HG03558 (cell line): ENCODE measurements around the gene ANKRD36C.
A peak's percentile ranks its signal among the peaks of the same experiment; 100 is the strongest.
"Not testable (repeated sequence)": the region's sequence is repeated elsewhere in the genome, so short reads cannot be mapped to it uniquely, and the experiment has no call there.

Source experiments
- ATAC-seq: cut with Tn5 transposase; IDR thresholded peaks from one replicate; pipeline ENCODE4 v1.9.1; 2021; ENCODE audit warnings: moderate number of reproducible peaks; ENCODE audit not compliant: unreplicated experiment; ENCODE audit errors: extremely low read depth

ANKRD36C gene

DNA sequence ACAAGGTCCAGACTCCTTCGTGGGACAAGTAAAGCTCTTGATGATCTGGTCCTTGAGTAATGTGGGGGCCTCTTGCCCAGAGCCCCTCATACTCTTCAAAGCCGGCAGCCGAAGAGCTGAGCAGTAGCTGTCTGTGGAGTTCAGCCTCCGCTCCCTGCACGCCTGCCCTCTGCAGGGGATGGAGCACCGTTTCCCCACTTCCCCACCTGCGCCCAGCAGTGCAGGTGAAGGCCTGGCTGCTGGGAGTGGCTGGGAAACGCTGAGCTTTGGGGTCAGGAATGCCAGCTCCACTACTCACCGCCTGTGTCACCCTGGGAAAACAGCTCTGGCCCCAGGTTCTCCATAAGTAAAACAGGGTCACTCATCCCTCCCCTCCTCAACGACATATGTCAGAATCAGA lies 18.2 kb upstream of the ANKRD36C start:
- ATAC-seq: not testable (repeated sequence)

DNA sequence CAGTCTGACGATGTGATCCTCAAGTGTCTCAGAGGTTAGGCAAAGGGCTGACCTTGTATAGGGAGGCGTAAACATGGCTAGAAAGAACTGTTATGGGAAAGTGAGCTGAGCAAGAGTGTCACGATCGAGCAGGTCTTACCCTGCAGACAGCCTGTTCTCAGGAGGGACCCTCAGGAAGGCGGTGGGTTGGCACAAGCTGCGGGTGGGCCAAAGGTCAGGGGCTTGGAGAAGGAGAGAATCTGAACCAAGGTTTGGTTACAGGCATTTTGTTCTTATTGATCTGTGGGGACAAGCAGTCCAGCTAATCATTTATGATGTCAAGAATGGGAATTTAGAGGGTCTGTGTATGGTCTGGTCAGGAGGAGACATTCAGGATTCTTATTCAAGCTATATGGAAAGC lies 16.4 kb upstream of the ANKRD36C start:
- not testable (repeated sequence) for ATAC-seq

DNA sequence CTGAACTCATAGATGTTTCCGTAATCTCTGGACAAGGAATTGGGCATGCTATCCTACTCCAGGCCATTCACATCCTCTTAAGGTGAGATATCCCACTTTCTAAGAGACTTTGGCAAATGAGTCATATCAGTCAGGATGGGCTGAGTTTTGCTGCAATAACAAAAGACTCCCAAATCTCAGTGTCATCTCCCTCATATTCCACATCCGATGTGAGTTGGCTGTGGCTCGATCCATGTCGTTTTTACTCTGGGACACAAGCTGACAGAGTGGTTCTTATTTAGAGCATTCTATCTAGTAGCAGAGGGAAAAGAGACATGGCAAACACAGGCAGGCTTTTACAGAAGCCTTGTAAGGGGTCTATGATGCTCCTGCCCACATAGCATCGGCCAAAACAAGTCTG lies 14.6 kb upstream of the ANKRD36C start:
- not testable (repeated sequence) for ATAC-seq

DNA sequence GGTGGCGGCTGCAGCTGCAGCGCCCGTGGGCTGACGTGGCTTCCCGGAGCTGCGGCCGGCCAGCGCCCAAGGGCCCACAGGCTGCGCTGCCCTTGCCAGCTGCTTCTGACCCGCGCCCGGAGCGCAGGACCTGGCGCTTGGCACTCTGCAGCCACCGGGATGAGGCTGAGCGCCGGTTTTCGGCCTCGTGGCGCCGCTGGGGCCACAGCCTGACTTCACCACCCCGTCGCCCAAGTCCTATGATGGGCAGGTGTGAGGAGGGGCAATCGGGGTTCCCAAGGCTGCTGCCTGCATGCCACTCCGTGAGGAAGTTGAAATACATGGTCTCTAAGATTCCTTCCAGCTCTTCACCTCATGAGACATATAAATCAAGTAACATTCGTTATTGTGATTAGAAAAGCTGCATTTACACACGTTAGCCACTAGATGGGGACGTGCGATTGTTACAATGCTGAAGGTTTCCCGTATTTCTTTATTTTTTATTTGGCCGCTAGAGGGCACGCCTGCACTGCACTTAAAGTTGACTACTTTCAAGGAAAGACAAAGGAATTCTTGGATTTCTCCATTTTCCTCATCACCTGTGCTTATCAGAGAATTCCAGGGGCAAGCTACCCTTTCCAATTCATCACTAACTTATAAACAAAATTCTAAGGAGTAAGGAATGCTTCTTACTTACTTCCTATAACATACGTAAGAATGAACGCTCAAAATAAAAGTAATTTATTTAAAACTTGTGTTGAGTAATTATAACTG lies 1.1 kb upstream of the ANKRD36C start:
- peak; percentile 44 for ATAC-seq

DNA sequence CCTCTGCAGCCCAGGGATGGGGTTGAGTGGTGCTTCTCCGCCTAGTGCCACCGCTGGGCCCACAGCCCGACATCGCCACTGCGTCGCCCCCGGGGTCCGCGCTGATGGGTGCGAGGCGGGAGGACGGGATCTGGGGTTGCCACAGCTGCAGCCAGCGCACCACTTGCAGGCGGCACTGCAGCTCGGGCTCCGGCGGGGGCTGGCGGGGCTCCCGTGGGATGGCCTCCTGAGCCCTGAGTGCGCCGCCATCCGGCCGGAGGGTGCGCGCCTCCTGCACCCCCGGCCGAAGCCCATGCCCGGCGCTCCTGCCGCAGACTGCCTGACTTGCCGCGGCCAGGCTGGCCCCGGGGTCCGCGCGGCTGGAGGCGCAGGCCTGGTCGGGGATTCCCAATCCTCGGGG lies 478 bp upstream of the ANKRD36C start:
- peak; percentile 16 for ATAC-seq

DNA sequence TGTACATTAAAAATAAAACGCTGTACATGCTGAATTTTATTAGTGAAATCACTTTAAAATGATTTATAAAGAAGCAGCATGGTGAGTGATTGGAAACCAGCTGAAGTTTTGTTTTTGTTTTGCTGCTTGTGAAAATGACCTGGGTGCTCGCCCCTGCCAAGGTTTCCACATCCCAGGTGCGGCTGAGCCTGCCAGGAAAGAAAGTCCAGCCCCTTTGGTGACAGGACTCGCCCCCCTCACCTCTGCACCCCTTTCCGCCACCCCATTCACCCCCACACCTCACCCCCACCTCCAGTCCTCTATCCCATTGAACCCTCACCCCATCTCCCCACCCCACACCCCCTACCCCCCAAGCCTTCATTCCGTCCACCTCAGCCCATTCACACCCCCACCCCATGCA lies 740 bp downstream of the ANKRD36C start:
- ATAC-seq: not testable (repeated sequence)

DNA sequence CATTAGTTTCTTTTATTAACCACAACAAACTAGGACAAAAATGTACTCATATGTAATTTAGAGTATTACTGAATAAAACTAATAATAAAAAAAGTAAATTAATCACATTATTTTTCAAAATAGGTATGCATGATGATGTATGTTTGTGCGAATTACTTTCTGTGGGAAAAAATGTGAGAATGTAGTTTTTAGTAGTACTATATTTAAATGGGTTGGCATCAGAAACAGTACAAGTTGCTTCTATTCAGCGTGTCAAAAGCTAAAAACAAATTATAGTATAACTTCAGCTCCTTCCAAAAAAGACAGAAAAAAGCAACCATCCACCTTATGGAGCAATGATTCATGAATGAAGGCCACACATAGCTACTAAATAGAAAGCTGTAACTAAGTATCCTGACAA lies 40.0 kb downstream of the ANKRD36C start:
- ATAC-seq: not testable (repeated sequence)

DNA sequence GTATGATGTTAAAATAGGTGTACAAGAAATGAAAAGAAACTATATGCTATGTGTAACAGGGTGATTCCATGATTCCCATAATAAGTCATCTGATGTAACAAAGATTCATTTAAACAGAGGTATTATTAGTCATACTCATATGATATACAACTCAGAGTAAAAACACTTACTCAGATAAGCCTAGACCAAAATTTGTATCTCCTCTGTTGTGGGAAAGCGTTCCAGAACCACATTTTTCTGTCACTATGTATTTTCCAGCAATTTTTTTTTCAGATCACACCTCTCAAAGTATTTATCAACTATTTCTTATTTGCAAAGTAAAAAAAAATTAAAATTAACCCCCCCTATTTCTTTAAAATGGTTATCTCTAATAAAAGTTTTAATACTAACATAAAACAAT lies 43.6 kb downstream of the ANKRD36C start:
- ATAC-seq: not testable (repeated sequence)

DNA sequence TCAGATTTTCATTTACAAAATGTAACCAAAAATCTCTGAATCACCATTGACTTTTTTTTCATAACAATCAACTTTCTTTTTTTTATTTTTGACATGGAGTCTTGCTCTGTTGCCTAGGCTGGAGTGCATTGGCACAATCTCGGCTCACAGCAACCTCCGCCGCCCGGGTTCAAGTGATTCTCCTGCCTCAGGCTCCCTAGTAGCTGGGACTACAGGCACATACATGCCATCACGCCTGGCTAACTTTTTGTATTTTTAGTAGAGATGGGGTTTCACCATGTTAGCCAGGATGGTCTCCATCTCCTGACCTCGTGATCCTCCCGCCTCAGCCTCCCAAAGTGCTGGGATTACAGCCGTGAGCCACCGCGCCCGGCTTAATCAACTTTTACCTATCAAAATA lies 51.7 kb downstream of the ANKRD36C start:
- not testable (repeated sequence) for ATAC-seq

DNA sequence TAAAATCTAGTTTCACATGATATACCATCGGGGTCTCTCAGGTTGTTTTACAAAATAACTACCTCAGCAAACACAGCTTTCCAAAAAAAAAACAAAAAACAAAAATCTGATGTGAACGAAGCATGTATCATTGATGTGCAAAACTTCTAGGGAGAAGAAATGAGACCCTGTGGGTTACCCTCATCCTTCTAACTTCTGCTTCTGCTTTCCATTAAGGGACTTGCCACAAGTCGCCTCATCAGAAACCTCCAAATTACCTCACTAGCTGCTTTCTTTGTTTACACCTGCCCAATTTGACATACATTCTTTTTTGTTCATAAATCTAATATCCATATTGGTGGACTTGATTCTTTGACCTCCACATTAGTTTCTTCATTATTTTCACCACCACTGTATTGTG lies 60.9 kb downstream of the ANKRD36C start:
- not testable (repeated sequence) for ATAC-seq

DNA sequence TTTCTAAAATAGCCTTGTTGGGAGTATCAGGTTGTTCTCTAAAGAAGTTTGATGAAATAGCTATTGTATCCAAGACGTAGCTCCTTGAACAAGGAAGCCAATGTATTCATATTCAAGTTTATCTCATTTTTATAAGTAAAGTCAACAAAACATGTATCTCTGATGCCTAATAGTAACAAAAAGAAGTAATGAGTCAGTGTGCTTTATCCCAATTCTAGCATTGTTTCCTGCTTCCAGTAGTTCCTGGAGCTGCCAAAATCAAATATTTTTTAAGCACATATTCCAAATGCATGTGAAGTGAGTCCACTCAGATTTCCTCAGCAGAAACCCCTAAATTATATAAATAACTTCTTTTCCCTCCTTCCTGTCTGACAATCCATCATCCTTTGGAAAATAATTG lies 74.6 kb downstream of the ANKRD36C start:
- ATAC-seq: not testable (repeated sequence)

DNA sequence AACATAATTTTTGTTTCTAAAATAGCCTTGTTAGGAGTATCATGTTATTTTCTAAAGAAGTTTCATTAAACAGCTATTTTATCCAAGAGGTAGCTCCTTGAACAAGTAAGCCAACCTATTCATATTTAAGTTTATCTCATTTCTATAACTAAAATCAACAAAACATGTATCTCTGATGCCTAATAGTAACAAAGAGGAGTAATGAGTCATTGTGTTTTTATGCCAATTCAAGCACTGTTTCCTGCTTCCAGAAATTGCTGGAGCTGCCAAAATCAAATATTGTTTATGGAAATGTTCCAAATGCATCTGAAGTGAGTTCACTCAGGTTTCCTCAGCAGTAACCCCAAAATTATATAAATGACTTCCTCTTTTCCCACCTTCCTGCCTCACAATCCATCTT lies 76.5 kb downstream of the ANKRD36C start:
- not testable (repeated sequence) for ATAC-seq

DNA sequence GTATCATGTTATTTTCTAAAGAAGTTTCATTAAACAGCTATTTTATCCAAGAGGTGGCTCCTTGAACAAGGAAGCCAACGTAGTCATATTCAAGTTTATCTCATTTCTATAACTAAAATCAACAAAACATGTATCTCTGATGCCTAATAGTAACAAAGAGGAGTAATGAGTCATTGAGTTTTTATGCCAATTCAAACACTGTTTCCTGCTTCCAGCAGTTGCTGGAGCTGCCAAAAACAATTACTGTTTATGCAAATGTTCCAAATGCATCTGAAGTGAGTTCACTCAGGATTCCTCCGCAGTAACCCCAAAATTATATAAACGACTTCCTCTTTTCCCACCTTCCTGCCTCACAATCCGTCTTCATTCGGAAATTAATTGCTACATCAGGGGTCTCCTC lies 80.2 kb downstream of the ANKRD36C start:
- ATAC-seq: not testable (repeated sequence)

DNA sequence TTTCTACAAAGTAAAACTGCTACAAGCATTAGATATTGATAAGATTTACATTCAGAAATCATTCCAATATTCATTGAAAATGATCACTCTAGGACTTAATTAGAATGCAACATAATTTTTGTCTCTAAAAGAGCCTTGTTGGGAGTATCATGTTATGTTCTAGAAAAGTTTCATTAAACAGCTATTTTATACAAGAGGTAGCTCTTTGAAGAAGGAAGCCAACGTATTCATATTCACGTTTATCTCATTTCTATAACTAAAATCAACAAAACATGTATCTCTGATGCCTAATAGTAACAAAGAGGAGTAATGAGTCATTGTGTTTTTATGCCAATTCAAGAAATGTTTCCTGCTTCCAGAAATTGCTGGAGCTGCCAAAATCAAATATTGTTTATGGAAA lies 97.2 kb downstream of the ANKRD36C start:
- ATAC-seq: not testable (repeated sequence)

DNA sequence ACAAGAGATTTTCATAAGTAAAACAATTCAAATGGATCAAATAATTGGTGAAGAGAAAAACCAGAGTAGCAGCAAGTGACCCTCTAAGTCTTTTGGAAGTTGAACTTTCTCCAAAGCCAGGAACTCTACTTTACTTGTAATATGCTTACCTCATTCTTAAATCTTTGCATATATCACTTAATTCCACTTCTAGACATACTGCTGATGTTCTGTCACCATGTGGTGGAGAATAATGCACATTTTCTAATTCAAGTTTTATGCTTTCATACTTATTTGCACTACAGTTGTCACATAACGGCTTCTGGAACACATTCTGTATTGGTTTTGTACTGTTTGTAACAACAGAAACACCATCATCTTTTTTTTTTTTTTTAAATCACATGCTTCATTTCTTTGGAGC lies 123.7 kb downstream of the ANKRD36C start:
- not testable (repeated sequence) for ATAC-seq

DNA sequence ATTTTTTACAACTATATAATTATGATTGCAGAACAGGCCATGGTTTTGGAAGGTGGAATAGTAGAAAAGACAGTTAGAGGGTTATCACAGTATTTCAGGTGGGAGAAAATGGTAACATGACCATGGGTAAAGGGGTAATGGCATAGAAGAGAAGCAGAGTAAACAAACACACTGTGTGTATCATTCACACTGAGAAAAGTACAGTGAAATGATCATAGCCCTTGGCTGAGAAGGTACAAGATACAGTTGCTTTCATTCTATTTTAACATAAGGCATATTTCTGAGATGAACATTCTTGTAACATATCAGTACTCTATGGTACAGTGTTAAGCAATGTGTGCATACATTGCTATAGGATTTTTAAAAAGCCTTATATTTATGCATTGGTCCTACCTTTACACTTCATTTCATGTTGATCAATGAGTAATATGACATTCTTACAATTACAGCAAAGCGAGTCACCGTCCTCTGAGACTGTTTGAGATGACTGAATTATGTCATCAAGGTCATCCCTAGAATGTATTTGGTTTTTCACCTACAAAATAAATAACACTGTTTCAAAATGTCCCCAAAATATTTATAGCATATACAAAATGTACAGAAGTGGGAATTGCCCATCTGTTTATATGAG lies 124.5 kb downstream of the ANKRD36C start:
- ATAC-seq: not testable (repeated sequence)

DNA sequence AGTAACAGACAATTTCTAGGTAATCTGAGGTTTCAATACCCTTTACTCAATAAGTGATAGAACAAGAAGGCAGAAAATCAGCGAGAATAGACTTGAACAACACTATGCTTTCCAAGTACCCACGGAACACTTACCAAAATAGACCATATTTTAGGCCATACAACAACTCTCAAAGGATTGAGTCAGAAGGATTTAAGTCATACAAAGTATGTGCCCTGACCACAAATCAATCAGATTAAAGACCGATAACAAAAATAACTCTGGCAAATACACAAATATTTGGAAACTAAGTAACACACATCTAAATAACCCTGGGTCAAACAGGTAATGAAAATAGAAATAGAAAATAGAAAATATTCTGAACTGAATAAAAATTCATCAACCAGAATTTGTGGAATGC lies 129.5 kb downstream of the ANKRD36C start:
- ATAC-seq: not testable (repeated sequence)

DNA sequence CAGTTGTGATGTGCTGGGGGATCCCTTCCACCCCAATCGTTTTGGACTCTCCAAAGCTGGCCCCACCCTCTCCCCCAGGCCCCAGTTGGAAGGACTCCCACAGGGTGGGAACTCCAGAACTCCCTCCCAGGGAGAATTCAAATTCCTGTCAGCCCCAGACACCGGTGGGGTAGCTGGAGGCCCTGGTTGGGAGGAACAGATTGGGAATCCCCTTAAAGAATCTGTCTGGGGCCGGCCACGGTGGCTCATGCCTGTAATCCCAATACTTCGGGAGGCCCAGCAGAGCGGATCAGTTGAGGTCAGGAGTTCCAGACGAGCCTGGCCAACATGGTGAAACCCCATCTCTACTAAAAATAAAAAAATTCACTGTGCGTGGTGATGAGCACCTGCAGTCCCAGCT lies 155.5 kb downstream of the ANKRD36C start:
- ATAC-seq: no peak

DNA sequence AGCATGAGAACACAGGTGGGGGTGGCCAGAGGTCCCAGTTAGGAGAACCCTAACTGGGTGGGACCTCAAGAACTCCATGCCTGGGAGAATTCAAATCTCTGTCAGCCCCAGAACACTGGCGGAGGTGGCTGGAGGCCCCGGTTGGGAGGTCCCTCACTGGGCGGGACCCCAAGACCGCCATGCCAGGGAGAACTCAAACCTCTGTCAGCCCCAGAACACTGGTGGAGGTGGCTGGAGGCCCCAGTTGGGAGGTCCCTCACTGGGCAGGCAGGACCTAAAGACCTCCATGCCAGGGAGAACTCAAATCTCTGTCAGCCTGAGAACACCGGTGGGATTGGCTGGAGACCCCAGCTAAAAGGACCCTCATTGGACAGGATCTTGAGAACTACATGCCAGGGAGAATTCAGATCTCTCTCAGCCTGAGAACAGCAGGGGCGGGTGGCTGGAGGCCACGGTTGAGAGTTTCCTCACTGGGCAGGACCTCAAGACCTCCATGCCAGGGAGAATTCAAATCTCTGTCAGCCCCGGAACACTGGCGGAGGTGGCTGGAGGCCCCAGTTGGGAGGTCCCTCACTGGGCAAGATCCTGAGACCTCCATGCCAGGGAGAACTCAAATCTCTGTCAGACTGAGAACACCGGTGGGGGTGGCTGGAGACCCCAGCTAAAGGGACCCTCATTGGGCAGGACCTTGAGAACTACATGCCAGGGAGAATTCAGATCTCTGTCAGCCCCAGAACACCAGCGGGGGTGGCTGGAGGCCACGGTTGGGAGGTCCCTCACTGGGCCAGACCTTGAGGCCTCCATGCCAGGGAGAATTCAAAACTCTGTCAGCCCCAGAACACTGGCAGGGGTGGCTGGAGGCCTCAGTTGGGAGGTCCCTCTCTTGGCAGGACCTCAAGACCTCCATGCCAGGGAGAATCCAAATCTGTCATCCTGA lies 157.3 kb downstream of the ANKRD36C start:
- ATAC-seq: not testable (repeated sequence)

DNA sequence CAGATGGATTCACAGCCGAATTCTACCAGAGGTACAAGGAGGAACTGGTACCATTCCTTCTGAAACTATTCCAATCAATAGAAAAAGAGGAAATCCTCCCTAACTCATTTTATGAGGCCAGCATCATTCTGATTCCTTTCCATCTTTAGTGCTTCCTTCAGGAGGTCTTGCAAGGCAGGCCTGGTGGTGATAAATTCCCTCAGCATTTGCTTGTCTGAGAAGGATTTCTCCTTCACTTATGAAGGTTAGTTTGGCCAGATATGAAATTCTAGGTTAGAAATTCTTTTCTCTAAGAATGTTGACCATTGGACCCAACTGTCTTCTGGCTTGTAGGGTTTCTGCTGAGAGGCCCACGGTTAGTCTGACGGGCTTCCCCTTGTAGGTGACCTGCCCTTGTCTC lies 167.4 kb downstream of the ANKRD36C start:
- not testable (repeated sequence) for ATAC-seq

DNA sequence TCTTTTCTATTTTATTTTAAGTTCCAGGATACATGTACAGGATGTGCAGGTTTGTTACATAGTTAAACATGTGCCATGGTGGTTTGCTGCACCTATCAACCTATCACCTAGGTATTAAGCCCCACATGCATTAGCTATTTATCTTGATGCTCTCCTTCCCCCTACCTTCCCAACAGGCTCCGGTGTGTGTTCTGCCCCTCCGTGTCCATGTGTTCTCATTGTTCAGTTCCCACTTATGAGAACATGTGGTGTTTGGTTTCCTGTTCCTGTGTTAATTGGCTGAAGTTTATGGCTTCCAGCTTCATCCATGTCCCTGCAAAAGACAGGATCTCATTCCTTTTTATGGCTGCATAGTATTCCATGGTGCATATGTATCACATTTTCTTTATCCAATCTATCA lies 174.1 kb downstream of the ANKRD36C start:
- ATAC-seq: not testable (repeated sequence)
